Dedifferentiated amniotic fluid mesenchymal stem cell (primary cell): Measurements from ENCODE around the gene ZSWIM8.
"Not testable (repeated sequence)": the region's sequence is repeated elsewhere in the genome, so short reads cannot be mapped to it uniquely, and the experiment has no call there.

Experiments
- DNase-seq: peaks from one replicate; pipeline ENCODE4 v3.0.0-alpha.2; 2016; ENCODE audit errors: extremely low spot score

ZSWIM8 gene

DNA sequence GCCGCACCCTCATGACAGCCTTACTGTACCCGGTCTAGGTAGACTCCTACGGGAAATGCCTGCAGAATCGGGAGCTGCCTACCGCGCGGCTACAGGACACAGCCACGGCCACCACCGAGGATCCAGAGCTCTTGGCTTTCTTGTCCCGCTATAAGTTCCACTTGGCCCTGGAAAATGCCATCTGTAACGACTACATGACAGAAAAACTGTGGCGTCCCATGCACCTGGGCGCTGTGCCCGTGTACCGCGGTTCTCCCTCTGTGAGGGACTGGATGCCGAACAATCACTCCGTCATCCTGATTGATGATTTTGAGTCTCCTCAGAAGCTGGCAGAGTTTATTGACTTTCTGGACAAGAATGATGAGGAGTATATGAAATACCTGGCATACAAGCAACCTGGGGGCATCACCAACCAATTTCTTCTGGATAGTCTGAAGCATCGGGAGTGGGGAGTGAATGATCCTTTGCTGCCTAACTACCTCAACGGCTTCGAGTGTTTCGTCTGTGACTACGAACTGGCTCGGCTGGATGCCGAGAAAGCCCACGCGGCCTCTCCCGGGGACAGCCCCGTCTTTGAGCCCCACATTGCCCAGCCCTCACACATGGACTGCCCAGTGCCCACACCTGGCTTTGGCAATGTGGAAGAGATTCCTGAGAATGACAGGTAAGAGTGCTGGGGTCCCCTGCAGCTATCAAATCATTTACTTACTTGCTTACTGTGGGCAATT is 12.1 kb upstream of the ZSWIM8 start:
- no peak for DNase-seq

- no peak for DNase-seq
Measured at GRCh38 chr10:73774637-73775036, 10.8 kb upstream of the ZSWIM8 start.

- no peak for DNase-seq
Measured at GRCh38 chr10:73779018-73779417, 6.4 kb upstream of the ZSWIM8 start.

DNA sequence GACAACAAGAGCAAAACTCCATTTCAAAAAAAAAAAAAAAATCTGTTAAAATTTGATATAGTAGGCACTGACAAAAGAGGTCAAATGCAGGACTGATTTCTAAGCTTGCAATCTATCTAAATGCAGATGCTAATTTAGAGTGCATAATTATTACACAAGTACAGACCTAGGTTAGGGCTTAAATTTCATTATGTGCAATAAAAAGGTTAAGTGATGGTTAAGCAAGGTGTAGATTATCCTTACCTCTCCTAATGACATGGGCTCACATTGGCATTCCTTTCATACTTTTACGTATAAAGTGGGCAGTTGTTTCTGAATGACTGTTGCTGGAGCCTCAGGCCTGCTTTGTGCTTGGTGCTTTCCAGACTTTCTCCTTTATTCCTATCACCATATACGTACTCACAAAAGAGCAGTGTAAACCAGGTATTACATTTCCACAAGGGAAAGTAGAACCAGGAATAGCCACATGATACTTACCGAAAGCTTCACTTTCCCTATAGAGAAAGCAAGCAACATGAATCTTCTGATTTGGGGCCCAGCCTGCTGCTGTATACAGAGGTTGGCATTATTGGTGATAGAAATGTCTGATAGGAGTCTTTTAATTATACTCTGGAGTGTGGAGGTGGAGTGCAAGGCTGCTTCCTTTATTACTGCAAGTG is 5.7 kb upstream of the ZSWIM8 start:
- DNase-seq = no peak

GRCh38 chr10:73780301-73780700 is 5.1 kb upstream of the ZSWIM8 start:
- no peak for DNase-seq

DNA sequence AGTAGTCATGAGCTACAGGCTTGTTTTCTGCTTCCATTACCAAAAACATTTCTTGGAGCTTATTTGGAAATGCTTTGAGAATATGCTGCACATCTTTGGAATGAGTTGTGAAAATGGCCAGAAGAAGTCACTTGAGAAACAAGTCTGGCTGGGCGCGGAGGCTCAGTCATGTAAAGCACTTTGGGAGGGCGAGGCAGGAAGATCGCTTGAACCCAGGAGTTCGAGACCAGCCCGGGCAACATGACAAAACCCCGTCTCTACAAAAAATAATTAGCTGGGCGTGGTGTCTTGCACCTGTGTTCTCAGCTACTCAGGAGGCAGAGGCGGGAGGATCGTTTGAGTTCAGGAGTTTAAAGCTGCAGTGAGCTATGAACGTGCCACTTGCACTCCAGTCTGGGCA is 4.4 kb upstream of the ZSWIM8 start:
- no peak for DNase-seq

DNA sequence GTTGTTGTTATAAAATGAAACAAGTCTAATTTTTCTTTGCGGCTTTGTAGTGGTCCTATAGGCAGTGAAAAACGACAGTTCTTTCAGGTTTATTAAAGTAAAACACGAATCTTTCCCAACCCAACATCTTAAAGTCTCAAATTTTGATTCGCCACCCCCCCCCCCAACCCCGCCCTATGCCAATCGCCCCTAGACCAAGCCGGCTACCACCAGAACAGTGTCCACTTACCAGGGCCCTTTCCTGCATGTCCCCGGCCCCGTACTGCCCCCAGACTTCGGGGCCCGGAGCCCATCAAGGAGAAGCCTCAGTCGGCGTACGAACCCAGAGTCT is 3.9 kb upstream of the ZSWIM8 start:
- no peak for DNase-seq

GRCh38 chr10:73781879-73782748 is 3.3 kb upstream of the ZSWIM8 start, which contains the start of gene CHCHD1:
Gene CHCHD1 (plus strand): TSS chr10:73782048. CDS start chr10:73782076, 28 bp downstream.
- peak; percentile 85 for DNase-seq

DNA sequence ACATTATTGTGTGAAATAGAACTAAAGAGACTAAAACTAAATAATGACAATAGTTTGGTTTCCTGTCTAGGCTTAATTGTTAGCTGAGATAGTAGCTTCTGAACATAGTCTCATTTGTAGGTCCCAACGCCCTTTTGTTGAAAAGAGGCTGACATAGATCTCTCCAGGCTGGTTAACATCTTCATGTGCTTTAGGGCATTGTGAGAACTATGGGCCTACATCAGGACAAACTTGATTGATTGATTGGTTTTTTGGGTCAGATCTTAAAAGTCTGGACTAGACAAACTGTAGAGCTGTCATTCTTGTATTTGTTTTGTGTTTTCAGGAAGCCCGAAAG is 2.7 kb upstream of the ZSWIM8 start:
- DNase-seq = no peak

GRCh38 chr10:73785721-73786511 is 510 bp downstream of the ZSWIM8 start:
- no peak for DNase-seq

DNA sequence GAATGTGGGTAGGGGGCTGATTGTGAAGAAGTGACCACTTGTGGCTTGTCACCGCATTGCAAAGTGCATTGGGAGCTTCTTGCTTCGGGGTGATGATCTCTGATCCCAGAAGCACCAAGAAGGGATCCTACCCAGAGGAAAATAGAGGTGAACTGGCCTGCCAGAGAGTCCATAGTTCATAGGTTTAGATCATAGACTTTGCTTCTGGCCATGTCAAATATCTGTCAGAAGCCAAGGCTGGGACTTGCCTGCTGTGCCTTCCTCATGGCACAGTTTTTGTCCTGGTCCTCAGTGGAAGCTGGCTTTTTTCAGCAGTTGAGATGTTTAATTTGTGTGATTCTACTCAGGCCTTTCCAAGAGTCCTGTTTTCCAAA is 1.1 kb downstream of the ZSWIM8 start:
- DNase-seq = no peak

DNA sequence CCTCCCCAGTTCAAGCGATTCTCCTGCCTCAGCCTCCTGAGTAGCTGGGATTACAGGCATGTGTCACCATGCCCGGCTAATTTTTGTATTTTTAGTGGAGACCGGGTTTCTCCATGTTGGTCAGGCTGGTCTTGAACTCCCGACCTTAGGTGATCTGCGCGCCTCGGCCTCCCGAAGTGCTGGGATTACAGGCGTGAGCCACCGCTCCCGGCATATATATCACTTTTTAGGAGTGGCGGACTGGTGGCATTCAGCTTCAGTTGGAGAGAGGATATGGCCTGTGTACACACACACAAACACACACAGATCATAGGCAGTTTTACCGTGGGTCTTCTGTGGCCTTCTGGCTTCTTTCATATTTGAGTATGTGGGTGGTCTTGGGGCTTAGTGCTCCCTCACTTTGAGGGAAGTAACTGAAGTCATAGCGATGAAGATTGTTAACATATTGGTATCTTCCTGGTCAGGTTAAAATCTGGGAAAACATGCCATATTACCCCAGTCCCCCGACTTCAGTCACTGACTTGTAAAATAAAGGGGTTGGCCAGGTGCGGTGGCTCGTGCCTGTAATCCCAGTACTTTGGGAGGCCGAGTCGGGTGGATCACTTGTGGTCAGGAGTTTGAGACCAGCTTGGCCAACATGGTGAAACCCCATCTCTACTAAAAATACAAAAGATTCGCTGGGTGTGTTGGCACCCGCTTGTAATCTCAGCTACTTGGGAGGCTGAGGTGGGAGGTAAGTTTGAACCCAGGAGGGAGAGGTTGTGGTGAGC is 1.8 kb downstream of the ZSWIM8 start:
- not testable (repeated sequence) for DNase-seq

DNA sequence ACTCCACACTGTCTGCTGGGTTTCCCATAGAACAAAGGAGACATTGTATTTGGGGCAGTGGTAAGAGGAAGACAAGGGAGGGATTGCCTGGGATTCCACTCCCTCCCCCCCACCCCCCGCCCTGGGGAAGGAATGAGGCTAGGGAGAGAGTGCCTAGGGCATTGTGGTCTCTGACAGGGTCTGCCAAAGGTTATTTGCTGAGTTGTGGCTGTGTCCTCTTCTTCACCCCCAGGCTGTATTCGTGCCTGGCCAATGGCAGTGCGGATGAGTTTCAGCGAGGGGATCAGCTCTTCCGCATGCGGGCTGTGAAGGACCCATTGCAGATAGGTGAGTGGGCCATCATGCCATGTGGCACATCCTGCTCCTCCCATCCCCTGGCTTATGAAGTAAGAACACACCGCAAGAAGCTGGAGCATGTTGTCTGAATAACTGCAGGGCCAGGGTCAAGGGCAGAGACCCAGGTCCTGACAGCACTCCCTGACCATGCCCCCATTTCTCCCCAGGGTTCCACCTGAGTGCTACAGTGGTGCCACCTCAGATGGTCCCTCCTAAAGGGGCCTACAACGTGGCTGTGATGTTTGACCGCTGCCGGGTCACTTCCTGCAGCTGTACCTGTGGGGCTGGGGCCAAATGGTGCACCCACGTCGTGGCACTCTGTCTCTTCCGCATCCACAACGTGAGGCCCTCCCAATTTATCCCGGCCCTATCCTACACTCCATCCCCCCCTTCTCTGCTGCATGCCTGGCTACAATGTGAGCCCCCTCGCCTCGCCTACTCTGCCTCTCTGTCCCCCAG is 3.7 kb downstream of the ZSWIM8 start:
- DNase-seq = no peak

- DNase-seq = no peak
Measured at GRCh38 chr10:73789659-73790055, 4.3 kb downstream of the ZSWIM8 start.

DNA sequence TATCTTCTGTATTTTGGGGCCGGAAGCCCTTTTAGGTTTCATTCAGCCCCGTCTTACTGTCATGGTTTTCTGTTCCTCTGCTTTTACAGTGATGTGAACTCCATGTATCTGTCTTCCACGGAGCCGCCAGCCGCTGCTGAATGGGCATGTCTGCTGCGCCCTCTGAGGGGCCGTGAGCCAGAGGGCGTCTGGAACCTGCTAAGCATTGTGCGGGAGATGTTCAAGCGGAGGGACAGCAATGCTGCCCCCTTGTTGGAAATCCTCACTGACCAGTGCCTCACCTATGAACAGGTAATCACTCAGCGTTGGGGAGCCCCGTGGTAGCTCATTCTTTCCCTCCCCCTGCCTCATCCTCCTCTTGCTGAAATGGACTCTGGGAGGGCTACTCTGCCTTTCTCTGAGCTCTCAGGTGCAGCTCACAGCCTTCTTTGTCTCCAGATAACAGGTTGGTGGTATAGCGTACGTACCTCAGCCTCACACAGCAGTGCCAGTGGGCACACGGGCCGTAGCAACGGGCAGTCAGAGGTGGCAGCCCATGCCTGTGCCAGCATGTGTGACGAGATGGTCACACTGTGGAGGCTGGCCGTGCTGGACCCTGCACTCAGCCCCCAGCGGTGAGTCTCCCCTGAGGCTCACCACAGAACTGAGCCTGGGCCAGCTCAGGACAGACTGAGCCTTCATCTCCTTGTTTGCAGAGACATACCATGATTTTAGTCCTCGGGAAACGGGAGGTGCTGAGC is 5.7 kb downstream of the ZSWIM8 start:
- DNase-seq = no peak

DNA sequence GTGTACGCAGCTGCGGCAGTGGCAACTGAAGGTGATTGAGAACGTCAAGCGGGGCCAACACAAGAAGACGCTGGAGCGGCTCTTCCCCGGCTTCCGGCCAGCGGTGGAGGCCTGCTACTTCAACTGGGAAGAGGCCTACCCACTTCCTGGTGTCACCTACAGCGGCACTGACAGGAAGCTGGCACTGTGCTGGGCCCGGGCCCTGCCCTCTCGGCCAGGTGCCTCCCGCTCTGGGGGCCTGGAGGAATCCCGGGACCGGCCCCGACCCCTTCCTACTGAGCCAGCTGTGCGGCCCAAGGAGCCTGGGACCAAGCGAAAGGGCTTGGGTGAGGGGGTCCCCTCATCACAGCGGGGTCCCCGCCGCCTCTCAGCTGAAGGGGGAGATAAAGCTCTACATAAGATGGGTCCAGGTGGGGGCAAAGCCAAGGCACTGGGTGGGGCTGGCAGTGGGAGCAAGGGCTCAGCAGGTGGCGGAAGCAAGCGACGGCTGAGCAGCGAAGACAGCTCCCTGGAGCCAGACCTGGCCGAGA is 6.5 kb downstream of the ZSWIM8 start:
- no peak for DNase-seq

- no peak for DNase-seq
Measured at GRCh38 chr10:73793456-73793855, 8.1 kb downstream of the ZSWIM8 start.

DNA sequence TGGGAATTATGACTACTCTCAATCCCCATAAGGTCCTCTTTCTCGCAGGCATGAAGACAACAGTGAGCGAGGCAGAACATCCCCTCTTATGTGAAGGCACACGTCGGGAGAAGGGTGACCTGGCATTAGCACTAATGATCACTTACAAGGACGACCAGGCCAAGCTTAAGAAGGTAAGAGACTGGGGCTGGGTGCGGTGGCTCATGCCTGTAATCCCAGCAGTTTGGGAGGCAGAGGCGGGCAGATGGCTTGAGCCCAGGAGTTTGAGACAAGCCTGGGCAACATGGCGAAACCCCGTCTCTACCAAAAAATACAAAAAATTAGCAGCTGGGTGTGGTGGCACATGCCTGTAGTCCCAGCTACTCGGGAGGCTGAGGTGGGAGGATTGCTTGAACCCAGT is 10.1 kb downstream of the ZSWIM8 start:
- DNase-seq = not testable (repeated sequence)

- DNase-seq = not testable (repeated sequence)
Measured at GRCh38 chr10:73796035-73796434, 10.6 kb downstream of the ZSWIM8 start.
